Measurements from ENCODE around the gene C11orf21.

The C11orf21 gene

GRCh38 chr11:2277933-2278523 lies 23.7 kb downstream of the C11orf21 start:
- H3K27me3 Mint-ChIP-seq = peaks cover 7% of the 10 kb centered on the region
- H3K27ac Mint-ChIP-seq = no peak overlapping the region
- H3K9me3 Mint-ChIP-seq = peaks cover 10% of the 10 kb centered on the region
- H3K4me1 Mint-ChIP-seq (ENCODE audit: low read depth) = no peaks in the 10 kb centered on the region
- H3K4me3 Mint-ChIP-seq = no peak overlapping the region
- H3K36me3 Mint-ChIP-seq (ENCODE audit: low read depth) = peaks cover 7% of the 10 kb centered on the region

GRCh38 chr11:2277008-2277346 lies 24.7 kb downstream of the C11orf21 start:
- Mint-ChIP-seq H3K36me3 (ENCODE audit: low read depth) (peaks cover 7% of the 10 kb centered on the region), H3K27ac (no peak overlapping the region), H3K27me3 (peaks cover 14% of the 10 kb centered on the region), H3K4me3 (no peak overlapping the region), H3K9me3 (peaks cover 5% of the 10 kb centered on the region), H3K4me1 (ENCODE audit: low read depth) (no peaks in the 10 kb centered on the region)

GRCh38 chr11:2276280-2277007 lies 25.3 kb downstream of the C11orf21 start:
- peaks cover 7% of the 10 kb centered on the region for H3K36me3 Mint-ChIP-seq (ENCODE audit: low read depth)
- no peak overlapping the region for H3K27ac Mint-ChIP-seq
- H3K27me3 Mint-ChIP-seq = peaks cover 18% of the 10 kb centered on the region
- peaks cover 5% of the 10 kb centered on the region for H3K9me3 Mint-ChIP-seq
- H3K4me3 Mint-ChIP-seq = no peak overlapping the region
- no peaks in the 10 kb centered on the region for H3K4me1 Mint-ChIP-seq (ENCODE audit: low read depth)

- Mint-ChIP-seq H3K27ac (no peak overlapping the region), H3K9me3 (peaks cover 5% of the 10 kb centered on the region), H3K27me3 (peaks cover 20% of the 10 kb centered on the region), H3K4me3 (no peak overlapping the region), H3K4me1 (ENCODE audit: low read depth) (peaks cover 2% of the 10 kb centered on the region), H3K36me3 (ENCODE audit: low read depth) (peaks cover 7% of the 10 kb centered on the region)
Observed at GRCh38 chr11:2275334-2276279, 26.1 kb downstream of the C11orf21 start.

GRCh38 chr11:2273771-2274170 lies 27.9 kb downstream of the C11orf21 start:
- H3K4me3 Mint-ChIP-seq = no peak overlapping the region
- H3K27ac Mint-ChIP-seq = no peak overlapping the region
- peaks cover 22% of the 10 kb centered on the region for H3K27me3 Mint-ChIP-seq
- H3K4me1 Mint-ChIP-seq (ENCODE audit: low read depth) = peaks cover 4% of the 10 kb centered on the region
- no peaks in the 10 kb centered on the region for H3K36me3 Mint-ChIP-seq (ENCODE audit: low read depth)
- H3K9me3 Mint-ChIP-seq = no peaks in the 10 kb centered on the region

- Mint-ChIP-seq H3K9me3 (no peaks in the 10 kb centered on the region), H3K27ac (no peak overlapping the region), H3K4me1 (ENCODE audit: low read depth) (peaks cover 9% of the 10 kb centered on the region), H3K4me3 (no peak overlapping the region), H3K27me3 (peaks cover 22% of the 10 kb centered on the region), H3K36me3 (ENCODE audit: low read depth) (no peaks in the 10 kb centered on the region)
Observed at GRCh38 chr11:2273311-2273710, 28.4 kb downstream of the C11orf21 start.

GRCh38 chr11:2272946-2273280 lies 28.8 kb downstream of the C11orf21 start:
- Mint-ChIP-seq H3K36me3 (ENCODE audit: low read depth) (no peaks in the 10 kb centered on the region), H3K4me1 (ENCODE audit: low read depth) (peaks cover 13% of the 10 kb centered on the region), H3K27me3 (peaks cover 22% of the 10 kb centered on the region), H3K4me3 (no peak overlapping the region), H3K9me3 (no peaks in the 10 kb centered on the region), H3K27ac (no peak overlapping the region)

- H3K4me1 Mint-ChIP-seq (ENCODE audit: low read depth) = peaks cover 18% of the 10 kb centered on the region
- no peak overlapping the region for H3K4me3 Mint-ChIP-seq
- no peaks in the 10 kb centered on the region for H3K9me3 Mint-ChIP-seq
- H3K27me3 Mint-ChIP-seq = peaks cover 22% of the 10 kb centered on the region
- no peak overlapping the region for H3K27ac Mint-ChIP-seq
- no peaks in the 10 kb centered on the region for H3K36me3 Mint-ChIP-seq (ENCODE audit: low read depth)
Observed at GRCh38 chr11:2272228-2272945, 29.3 kb downstream of the C11orf21 start.

GRCh38 chr11:2271327-2272227 lies 30.1 kb downstream of the C11orf21 start:
- H3K27me3 Mint-ChIP-seq = peaks cover 22% of the 10 kb centered on the region
- peaks cover 22% of the 10 kb centered on the region for H3K4me1 Mint-ChIP-seq (ENCODE audit: low read depth)
- peak overlapping the region; percentile 23 for H3K4me3 Mint-ChIP-seq
- no peaks in the 10 kb centered on the region for H3K9me3 Mint-ChIP-seq
- H3K27ac Mint-ChIP-seq = no peak overlapping the region
- no peaks in the 10 kb centered on the region for H3K36me3 Mint-ChIP-seq (ENCODE audit: low read depth)

GRCh38 chr11:2271077-2271326 lies 30.7 kb downstream of the C11orf21 start:
- Mint-ChIP-seq H3K4me1 (ENCODE audit: low read depth) (peaks cover 28% of the 10 kb centered on the region), H3K36me3 (ENCODE audit: low read depth) (no peaks in the 10 kb centered on the region), H3K9me3 (no peaks in the 10 kb centered on the region), H3K27ac (no peak overlapping the region), H3K27me3 (peaks cover 22% of the 10 kb centered on the region), H3K4me3 (no peak overlapping the region)

- H3K9me3 Mint-ChIP-seq = no peaks in the 10 kb centered on the region
- H3K36me3 Mint-ChIP-seq (ENCODE audit: low read depth) = no peaks in the 10 kb centered on the region
- peaks cover 22% of the 10 kb centered on the region for H3K27me3 Mint-ChIP-seq
- no peak within 1 kb of the TSS for H3K27ac Mint-ChIP-seq
- H3K4me1 Mint-ChIP-seq (ENCODE audit: low read depth) = peaks cover 33% of the 10 kb centered on the region
- peak within 1 kb of the TSS; percentile 64 for H3K4me3 Mint-ChIP-seq
Observed at GRCh38 chr11:2270322-2271076, 31.2 kb downstream of the C11orf21 start, which contains the start of gene ASCL2. TSS of gene ASCL2 (minus strand) at chr11:2270588. CDS start at chr11:2270332, 256 bp downstream.

GRCh38 chr11:2269601-2270321 lies 32.0 kb downstream of the C11orf21 start:
- no peaks in the 10 kb centered on the region for H3K9me3 Mint-ChIP-seq
- H3K4me1 Mint-ChIP-seq (ENCODE audit: low read depth) = peaks cover 37% of the 10 kb centered on the region
- H3K4me3 Mint-ChIP-seq = peak overlapping the region; percentile 64
- peaks cover 22% of the 10 kb centered on the region for H3K27me3 Mint-ChIP-seq
- H3K27ac Mint-ChIP-seq = no peak overlapping the region
- H3K36me3 Mint-ChIP-seq (ENCODE audit: low read depth) = no peaks in the 10 kb centered on the region

All from stimulated activated naive CD8-positive, alpha-beta T cell treated with anti-CD3 and anti-CD28 coated beads, Interleukin-15, Interleukin-2, amounts not matched to agents 100 ng/mL and 50 ng/mL, for 24 hours (primary cell).